ENCODE data around the gene AGFG2.
"Not testable (repeated sequence)": the region's sequence is repeated elsewhere in the genome, so short reads cannot be mapped to it uniquely, and the experiment has no call there.

Gene AGFG2

DNA sequence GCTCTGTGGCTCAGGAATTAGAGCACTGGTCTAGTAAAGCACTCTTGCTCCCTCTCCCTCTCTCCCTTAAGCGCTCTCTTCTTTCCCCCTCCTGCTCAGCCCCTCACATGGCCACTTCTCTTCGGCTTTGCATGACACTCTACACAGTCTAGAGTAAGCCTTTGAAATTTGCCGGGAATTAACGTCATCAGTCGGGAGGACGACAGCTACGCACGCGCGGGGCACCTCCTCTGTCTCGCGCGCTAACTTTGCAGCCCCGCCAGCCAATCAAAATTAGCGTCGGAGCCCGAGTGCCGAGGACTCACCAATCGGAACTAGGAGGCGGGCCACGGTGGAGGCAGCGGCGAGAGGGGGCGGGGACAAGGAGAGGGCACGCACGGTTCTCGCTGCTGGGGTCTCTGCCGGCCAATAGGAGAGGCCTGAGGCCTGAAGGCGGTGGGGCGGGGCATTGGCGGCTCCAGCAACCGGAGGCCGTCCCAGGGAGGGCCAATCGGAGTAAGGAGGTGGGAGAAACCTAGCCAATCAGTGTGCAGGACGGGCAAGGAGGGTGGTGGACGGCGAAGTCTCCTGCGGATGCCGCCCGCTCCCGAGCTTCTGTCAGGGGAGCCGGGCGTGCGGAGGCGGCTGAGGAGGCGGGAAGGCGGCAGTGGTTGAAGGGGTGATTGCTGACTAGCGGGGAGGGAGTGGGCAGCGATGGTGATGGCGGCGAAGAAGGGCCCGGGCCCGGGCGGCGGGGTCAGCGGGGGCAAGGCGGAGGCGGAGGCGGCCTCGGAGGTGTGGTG lies at the start of gene AGFG2:
AGFG2 (plus strand) TSS at position 550 of the 782 bp plus-strand sequence; CDS start at position 694, 144 bp downstream.
- peak; percentile 100 for DNase-seq

GRCh38 chr7:100489824-100490223 lies 49.2 kb upstream of the AGFG2 start:
- peak; percentile 100 for DNase-seq

GRCh38 chr7:100490483-100491191 lies 48.4 kb upstream of the AGFG2 start:
- DNase-seq: peak; percentile 73

DNA sequence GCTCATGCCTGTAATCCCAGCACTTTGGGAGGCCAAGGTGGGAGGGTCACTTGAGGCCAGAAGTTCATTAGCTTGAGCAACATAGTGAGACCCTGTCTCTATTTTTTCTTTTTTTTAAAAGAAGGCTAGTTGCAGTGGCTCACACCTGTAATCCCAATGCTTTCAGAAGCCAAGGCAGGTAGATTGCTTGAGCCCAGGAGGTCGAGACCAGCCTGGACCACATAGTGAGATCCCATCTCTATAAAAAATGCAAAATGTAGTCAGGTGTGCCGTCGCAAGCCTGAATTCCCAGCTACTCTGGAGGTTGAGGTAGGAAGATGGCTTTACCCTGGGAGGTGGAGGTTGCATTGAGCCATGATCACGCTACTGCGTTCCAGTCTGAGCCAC lies 47.8 kb upstream of the AGFG2 start:
- DNase-seq: no peak

- no peak for DNase-seq
Observed at GRCh38 chr7:100492738-100493475, 46.1 kb upstream of the AGFG2 start.

DNA sequence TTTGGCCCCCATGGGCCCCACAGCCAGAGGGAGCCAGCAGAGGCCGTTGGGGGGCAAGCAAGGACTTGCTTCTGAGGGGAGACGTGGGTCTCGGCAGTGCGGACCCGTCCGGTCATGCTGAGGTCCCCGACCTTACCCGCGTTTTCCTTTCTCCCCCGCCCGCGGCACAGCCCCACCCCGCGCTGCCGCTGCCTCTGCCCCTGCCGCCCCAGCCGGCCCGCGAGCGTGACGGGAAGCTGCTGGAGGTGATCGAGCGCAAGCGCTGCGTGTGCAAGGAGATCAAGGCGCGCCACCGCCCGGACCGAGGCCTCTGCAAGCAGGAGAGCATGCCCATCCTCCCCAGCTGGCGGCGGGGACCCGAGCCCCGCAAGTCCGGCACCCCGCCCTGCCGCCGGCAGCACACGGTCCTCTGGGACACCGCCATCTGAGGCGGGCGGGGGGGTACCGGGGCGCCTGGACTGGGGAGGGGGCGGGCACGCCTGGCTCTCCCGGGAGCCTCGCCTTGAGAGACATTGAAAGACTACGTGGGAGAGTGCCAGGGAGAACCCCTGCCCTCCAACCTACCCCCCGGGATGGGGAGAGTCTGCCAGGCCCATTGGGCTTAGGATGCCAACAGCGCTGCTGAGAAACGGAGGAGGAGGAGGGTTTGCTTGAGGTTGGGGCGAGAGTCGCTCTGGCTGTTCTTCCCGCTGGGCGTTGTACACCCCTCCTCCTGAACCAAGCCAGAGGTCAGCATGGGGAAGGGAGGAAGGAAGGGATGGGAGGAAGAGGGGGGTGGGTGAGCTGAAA lies 45.3 kb upstream of the AGFG2 start:
- DNase-seq: peak; percentile 86

DNA sequence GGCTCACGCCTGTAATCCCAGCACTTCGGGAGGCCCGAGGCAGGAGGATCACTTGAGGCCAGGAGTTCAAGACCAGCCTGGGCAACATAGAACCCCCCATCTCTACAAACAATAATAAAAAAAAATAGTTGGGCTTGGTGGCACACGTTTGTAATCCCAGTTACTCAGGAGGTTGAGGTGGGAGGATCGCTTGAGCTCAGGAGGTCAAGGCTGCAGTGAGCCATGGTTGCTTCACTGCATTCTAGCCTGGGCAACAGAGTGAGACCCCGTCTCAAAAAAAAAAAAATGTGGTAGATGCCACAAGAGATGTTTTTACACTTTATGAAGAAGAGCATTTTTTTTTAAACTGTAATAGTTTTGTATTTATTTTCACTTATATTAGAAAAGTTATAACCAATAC lies 42.5 kb upstream of the AGFG2 start:
- no peak for DNase-seq

GRCh38 chr7:100500743-100501142 lies 38.3 kb upstream of the AGFG2 start:
- not testable (repeated sequence) for DNase-seq

DNA sequence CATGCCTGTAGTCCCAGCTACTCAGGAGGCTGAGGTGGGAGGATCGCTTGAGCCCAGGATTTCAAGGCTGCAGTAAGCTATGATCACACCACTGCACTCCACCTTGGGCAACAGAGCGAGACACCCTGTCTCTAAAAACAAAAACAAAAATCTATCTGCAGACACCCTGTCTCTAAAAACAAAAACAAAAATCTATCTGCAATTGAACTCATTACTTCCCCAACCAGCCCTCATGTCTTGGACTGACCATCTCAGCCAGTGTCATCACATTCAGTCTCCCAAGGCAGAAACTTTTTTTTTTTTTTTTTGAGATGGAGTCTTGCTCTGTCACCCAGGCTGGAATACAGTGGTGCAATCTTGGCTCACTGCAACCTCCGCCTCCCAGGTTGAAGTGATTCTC lies 35.0 kb upstream of the AGFG2 start:
- not testable (repeated sequence) for DNase-seq

GRCh38 chr7:100504887-100505611 lies 34.0 kb upstream of the AGFG2 start:
- no peak for DNase-seq

DNA sequence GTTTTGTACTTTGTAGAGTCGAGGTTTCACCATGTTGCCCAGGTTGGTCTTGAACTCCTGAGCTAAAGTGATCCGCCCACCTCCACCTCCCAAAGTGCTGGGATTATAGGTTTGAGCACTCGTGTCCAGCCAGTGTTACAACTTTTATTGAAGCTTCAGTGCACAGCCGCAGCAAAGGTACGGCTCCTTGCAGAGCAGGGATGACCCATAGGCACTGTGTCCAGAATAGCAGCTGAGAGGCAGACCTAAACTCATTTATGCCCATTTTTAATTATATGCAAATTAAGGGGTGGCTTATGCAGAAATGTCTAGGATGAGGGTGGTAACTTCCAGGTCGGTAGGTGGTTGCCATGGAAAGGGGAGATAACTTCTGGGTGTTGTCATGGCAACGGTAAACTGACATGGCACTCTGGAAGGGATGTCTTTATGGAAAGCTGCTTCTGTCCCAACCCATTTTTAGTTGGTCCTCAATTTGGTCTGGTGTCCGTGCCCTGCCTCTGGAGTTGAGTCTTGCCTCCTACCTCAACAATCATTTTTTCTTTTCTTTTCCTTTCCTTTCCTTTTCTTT lies 32.6 kb upstream of the AGFG2 start:
- DNase-seq: peak; percentile 67

DNA sequence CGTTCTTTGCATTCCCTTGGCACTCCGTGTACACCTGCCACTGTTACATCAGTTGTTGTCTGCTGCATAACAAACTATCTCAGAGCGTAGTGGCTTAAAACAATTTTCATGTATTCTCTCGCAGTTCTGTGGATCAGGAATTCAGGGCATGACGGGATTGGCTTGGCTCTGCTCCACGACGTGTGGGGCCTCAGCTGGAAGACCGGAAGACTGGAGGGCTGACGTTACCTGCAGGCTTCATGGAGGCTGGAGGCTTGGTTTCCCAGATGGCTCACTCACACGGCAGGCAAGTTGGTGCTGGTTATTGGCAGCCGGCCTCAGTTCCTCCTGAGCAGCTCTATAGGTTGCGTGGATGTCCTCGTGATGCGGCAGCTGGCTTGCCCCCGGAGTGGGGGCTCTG lies 29.8 kb upstream of the AGFG2 start:
- no peak for DNase-seq

- DNase-seq: no peak
Observed at GRCh38 chr7:100510437-100511239, 28.4 kb upstream of the AGFG2 start.

DNA sequence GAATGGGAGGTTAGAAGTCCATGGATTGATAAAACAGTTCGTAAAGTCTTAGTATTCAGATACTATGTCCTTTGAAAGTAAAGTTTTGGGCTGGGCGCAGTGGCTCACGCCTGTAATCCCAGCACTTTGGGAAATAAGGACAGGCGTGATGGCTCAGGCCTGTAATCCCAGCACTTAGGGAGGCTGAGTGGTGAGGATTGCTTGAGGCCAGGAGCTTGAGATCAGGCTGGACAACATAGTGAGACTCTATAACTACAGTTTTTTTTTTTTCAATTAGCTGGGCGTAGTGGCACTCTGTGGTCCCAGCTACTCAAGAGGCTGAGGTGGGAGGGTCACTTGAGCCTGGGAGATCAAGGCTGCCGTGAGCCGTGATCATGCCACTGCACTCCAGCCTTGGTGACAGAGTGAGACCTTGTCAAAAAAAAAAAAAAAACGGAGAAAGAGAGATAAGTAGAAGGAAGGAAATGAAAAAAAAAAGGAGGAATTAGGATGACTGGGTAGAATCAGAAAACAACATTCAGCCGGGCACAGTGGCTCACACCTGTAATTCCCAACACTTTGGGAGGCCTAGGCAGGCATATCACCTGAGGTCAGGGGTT lies 25.7 kb upstream of the AGFG2 start:
- no peak for DNase-seq

DNA sequence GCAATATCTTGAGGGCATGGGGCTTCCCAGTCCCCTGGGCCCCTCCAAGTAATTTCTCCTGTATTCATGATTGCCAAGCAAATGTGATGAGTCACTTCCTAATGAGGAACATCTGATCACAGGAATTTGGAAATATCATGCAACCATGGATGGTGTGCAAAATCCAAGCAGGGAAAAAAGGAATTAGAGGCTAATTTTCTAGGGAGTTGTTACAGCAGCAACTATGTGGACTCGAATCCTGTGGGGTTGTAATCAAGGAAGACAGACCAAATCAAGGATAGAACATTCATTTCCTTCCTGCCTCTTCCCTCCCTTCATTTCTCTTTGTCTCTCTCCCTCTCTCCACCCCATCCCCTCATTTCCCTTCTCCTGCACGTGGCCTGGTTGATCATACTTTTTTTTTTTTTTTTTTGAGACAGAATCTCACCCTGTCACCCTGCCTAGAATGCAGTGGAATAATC lies 23.9 kb upstream of the AGFG2 start:
- DNase-seq: no peak

GRCh38 chr7:100516135-100516812 lies 22.7 kb upstream of the AGFG2 start:
- DNase-seq: no peak

DNA sequence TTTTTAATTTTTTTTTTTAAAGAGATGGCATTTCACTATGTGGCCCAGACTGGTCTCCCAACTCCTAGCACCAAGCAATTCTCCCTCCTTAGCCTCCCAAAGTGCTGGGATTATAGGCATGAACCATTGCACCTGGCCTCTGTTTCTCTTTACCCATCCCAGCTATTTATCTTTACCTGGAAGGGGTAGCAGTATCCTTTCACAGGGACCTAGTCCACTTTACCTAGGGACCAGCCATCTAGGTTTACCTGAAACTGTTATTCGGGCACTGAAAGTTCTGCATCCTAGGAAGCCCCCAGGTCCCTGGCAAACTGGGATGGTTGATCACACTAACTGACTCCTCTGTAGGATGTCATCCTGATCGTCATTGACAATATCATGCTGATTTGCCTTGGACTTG lies 21.7 kb upstream of the AGFG2 start:
- DNase-seq: no peak

DNA sequence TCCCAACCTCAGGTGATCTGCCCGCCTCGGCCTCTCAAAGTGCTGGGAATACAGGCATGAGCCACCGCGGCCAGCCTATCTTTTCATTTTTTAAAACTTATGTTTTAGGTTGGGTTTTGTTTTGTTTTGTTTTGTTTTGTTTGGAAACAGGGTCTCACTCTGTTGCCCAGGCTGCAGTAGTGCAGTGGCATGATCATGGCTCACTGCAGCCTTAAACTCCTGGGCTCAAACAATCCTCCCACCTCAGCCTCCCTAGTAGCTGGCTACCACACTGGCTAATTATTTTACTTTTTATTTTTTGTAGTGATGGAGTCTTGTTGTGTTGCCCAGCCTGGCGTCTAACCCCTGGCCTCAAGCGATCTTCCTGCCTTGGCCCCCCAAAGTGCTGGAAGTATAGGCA lies 19.4 kb upstream of the AGFG2 start:
- DNase-seq: no peak

DNA sequence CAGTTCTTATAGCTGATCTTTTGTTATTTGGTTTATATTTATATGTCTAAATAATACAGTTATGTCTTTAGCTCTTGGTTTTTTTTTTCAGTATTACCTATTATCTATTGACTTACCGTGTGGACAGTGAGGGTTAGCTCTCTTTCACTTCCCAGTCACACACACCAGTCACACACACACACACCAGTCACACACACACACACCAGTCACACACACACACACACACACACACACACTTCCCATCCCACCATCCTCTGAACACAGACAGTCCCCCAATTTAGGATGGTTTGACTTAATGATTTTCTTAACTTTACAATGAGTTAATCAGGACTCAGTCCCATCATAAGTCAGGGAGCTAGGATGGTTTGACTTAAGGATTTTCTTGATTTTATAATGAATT lies 18.9 kb upstream of the AGFG2 start:
- DNase-seq: no peak

DNA sequence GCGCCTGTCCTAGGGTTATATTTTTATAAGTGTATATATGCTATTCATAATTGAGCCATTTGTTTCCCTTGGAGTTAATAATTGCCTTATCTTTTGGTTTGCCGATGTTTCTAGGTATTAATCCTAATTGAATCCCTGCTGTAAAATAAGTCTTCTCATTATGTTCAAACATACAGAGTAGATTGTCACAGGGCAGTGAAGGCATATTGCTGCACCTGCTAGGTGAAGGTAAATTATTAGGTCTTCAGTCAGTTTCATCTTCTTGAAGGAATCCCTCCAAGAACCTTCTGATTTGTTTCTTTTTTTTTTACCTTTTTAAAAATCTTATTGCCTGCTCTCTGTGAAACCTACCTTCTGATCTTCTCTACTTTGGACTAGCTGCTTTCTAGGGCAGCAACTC lies 17.9 kb upstream of the AGFG2 start:
- DNase-seq: no peak

All from DMS53 (cell line).